SIG-M5 treated with dmso at 0.1 percent for 504 hours (cell line): ENCODE results near the gene TEX48.

ENCODE experiments used
- DNase-seq: peaks from one replicate; lab custom pipeline; 2025; ENCODE audit not compliant: unreplicated experiment; lab: John Stamatoyannopoulos, UW

Gene TEX48

DNA sequence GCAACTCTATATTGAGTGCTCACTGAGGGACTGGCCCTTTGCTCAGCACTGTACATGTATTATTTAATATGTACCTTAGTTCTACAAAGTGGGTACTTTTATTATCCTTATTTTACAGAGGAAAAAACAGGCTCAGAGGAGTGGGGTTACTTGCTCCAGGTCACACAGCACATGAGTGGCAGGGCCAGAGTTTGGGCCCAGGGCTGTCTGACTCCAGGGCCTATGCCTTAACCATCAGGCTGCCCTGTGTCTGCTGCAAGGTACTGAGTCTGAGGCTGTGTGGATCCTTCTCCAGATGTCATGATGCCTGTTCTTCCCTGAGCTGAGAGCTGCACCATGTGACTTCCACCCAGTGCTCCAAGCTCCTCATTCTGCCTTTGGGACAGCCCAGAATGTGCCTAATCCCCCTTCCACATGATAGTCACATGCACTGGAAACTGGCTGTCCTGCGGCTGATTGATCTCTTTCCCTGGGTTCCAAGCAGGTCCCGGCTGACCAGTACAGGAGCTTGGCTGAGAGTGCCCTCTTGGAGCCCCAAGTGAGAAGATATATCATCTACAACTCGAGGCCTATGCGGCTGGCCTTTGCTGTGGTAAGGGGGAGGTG, 55.5 kb downstream of the TEX48 start:
- no peak for DNase-seq

DNA sequence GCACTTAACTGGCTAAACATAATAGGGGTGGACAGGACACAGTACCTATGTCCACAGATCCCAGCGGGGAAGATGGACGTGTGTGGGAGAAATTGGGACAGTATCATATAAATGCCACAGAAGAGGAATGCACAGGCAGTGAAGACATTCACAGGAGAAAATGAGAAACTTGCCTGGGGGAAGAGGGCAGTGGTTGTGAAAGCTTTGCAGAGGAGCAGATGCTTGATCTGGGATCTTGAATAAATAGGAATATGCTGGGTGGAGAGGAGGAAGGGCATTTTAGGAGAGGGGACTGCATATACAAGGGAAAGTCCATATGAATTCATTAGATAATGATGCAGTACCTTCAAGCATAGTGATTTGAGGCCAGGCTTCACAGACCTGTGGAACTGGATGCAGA, 57.3 kb downstream of the TEX48 start:
- DNase-seq: no peak

DNA sequence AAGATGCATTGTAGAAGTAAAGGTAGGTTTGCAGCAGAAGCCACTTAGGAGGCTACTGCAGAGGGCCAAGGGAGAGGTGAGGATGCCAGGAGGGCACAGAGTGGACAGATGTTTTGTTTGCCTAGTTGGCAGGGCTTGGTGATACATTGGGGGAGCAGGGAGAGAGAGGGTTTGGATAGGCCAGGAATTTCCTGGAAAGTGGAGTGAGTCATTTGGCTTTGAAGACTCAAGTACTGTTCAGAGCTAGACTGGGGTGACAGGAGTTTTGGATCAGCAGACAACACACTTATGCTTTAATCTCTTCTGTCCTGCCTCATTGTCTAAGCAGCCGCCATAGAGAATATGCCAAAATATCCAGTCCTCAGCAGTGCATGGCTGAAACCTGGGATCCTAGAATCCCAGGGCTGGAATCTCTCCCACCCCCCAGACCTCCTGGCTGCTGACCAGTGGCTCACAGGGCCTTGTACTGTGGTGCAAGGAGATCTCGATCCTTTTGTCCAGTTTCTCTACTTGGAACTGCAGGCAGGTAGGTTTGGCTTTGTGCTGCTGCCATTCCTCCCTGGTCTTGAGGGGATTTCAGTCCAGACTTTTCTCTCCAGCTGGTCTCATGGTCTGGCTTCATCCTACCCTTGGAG, 59.9 kb downstream of the TEX48 start:
- no peak for DNase-seq

DNA sequence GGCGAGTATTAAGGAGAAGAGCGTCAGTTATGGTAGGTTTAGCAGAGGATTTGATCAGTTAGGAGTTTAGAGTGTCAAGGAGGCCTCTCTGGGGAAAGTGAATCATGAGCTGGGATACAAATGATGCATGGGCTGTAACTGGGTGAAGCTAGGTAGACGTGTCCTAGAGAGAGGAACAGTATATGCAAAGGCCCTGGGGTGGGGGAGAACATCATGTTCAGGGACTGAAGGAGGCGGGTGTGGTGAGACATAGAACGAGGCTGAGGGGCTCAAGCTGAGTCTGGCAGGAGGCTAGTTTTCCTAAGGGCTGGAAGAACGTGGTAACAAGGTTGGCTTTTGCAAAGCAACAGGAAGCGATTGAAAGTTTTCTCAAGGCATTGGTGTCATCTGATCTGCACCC, 60.4 kb downstream of the TEX48 start:
- DNase-seq: no peak

- DNase-seq: no peak
Observed at GRCh38 chr9:114619191-114619761, 62.7 kb downstream of the TEX48 start.

DNA sequence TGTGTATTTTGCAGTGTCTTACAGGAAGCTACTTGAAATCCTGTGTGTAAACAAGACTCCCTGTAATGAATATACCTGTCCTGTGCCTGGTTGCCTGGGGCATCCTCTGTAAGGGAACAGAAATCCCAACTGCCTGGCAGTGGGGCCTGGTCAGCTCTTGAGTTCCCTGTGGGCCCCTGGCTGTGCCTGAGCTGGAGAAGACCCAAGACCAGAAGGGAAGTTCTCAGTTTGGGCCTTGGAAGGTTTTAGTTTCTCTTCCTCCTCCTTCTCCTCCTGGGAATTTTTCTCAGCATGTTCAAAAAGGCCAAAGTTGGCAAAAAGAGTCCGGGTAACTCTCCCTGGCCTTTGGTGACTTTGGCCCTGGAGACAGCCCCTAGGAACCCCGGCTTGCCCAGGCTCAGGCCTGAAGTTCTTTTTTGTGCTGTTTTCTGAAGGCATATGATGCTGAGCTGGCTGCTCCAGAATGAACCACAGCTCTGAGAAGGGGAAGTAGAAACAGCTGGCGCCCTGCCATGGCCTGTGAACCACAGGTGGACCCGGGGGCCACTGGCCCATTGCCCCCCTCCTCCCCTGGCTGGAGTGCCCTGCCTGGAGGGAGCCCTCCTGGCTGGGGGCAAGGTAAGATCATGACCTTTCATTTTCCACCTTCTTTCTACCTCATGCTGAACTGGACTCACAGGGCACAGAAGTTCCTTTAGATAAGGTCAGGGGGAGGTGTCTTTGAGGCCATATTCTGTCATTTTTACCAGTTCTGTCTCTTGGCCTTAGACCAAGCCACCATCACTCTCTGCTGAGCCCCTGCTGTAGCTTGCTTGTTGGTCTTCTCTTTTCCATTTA, 65.1 kb downstream of the TEX48 start:
- DNase-seq: peak; percentile 36
